PC-9 (cell line): ENCODE measurements around the gene N4BP2L2.

Experiments used
- EZH2 ChIP-seq: fragments of 200-600 bp; sonication (generic); IDR thresholded peaks from 2 replicates; pipeline ENCODE4 v1.8.0; 2017; ENCODE audit warnings: antibody characterized with exemption, low read depth
- TF ChIP-seq, protein P1 (sequence below): fragments of 200-600 bp; sonication (generic); conservative IDR thresholded peaks from 2 replicates; pipeline ENCODE4 v1.6.1; 2017; ENCODE audit warnings: mixed run types, antibody characterized with exemption, mild to moderate bottlenecking, moderate library complexity

GRCh38 chr13:32497589-32497988 lies 41.0 kb downstream of the N4BP2L2 start:
- TF ChIP-seq, protein P1, sequence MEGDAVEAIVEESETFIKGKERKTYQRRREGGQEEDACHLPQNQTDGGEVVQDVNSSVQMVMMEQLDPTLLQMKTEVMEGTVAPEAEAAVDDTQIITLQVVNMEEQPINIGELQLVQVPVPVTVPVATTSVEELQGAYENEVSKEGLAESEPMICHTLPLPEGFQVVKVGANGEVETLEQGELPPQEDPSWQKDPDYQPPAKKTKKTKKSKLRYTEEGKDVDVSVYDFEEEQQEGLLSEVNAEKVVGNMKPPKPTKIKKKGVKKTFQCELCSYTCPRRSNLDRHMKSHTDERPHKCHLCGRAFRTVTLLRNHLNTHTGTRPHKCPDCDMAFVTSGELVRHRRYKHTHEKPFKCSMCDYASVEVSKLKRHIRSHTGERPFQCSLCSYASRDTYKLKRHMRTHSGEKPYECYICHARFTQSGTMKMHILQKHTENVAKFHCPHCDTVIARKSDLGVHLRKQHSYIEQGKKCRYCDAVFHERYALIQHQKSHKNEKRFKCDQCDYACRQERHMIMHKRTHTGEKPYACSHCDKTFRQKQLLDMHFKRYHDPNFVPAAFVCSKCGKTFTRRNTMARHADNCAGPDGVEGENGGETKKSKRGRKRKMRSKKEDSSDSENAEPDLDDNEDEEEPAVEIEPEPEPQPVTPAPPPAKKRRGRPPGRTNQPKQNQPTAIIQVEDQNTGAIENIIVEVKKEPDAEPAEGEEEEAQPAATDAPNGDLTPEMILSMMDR: no peak
- TF ChIP-seq EZH2: no peak
